B cell (primary cell): Measurements from ENCODE around the gene PDLIM5. TPM values are rescaled to one million over a fixed set of nuclear protein-coding genes. Genes with fewer than 3 reads are reported as not detected.

Experiments
- ATAC-seq: fragments of 200-7000 bp; cut with Tn5 transposase; one replicate; pipeline ENCODE4 v1.10.0; 2021; ENCODE audit warnings: low read depth, mild to moderate bottlenecking, moderate number of reproducible peaks, moderate library complexity
- CTCF ChIA-PET: fragments of 350-600 bp; sonication (Branson Sonifier 250); formaldehyde crosslinking; loops from one replicate; lab custom pipeline; 2021; ENCODE audit warnings: antibody characterized with exemption, inconsistent platforms; lab: Charles Lee
- POLR2A ChIA-PET: fragments of 350-600 bp; sonication (Branson Sonifier 250); formaldehyde crosslinking; loops from one replicate; lab custom pipeline; 2021; ENCODE audit warnings: antibody characterized with exemption; lab: Charles Lee
- DNase-seq: peaks from one replicate; pipeline ENCODE4 v3.0.0; 2013
- H2AFZ ChIP-seq: 2 replicates; pipeline ENCODE4 v1.6.1; 2012; ENCODE audit warnings: mild to moderate bottlenecking, low read depth, low read length; ENCODE audit not compliant: insufficient read depth, poor library complexity, severe bottlenecking
- H3K27ac ChIP-seq, 2 donors: 1 replicate in 1 of 2; 2 replicates in 1 of 2; pipeline ENCODE4 v1.5.1; 2012 to 2013; ENCODE audit warnings: low read length in 2 of 2, mild to moderate bottlenecking in 2 of 2, moderate library complexity in 1 of 2
- H3K27me3 ChIP-seq, 4 experiments: fragments of 200-600 bp in 1 of 4; sonication (generic) in 1 of 4; replicated peaks in 1 of 4; 1 replicate in 2 of 4; 2 replicates in 2 of 4; pipeline versions ENCODE4 v1.6.1 to v1.7.0; 2013 to 2016; ENCODE audit warnings: low read length in 3 of 4, mild to moderate bottlenecking in 2 of 4, mixed read lengths in 1 of 4, moderate library complexity in 1 of 4; ENCODE audit not compliant: insufficient read depth in 4 of 4, control insufficient read depth in 3 of 4; ENCODE audit errors: control extremely low read depth in 1 of 4
- H3K36me3 ChIP-seq, 2 experiments: replicated peaks in 1 of 2; 1 replicate in 1 of 2; 2 replicates in 1 of 2; pipeline versions ENCODE4 v1.6.1 to v1.7.1; 2013; ENCODE audit warnings: low read length in 1 of 2; ENCODE audit not compliant: insufficient read depth in 2 of 2, control insufficient read depth in 1 of 2; ENCODE audit errors: control extremely low read depth in 1 of 2, extremely low read depth in 1 of 2
- H3K4me1 ChIP-seq, 2 donors: fragments of 200-600 bp in 1 of 2; sonication (generic) in 1 of 2; 1 replicate in 1 of 2; 2 replicates in 1 of 2; pipeline versions ENCODE4 v1.5.1 to v1.6.1; 2013 to 2017; ENCODE audit warnings: low read length in 2 of 2; ENCODE audit not compliant: control insufficient read depth in 2 of 2, insufficient read depth in 2 of 2
- H3K4me2 ChIP-seq: replicated peaks from 2 replicates; pipeline ENCODE3; 2012; ENCODE audit warnings: mild to moderate bottlenecking, low read depth, low read length; ENCODE audit not compliant: poor library complexity, severe bottlenecking
- H3K4me3 ChIP-seq, 5 experiments: fragments of 200-600 bp in 1 of 5; sonication (generic) in 1 of 5; 1 replicate in 3 of 5; 2 replicates in 2 of 5; pipeline versions ENCODE4 v1.5.1 to v1.7.0; 2011 to 2016; ENCODE audit warnings: low read length in 4 of 5, mild to moderate bottlenecking in 4 of 5, low read depth in 2 of 5, control low read depth in 1 of 5, moderate library complexity in 1 of 5; ENCODE audit not compliant: insufficient read depth in 1 of 5; ENCODE audit errors: control extremely low read depth in 1 of 5, extremely low read depth in 1 of 5
- H3K79me2 ChIP-seq: fragments of 200-600 bp; sonication (generic); one replicate; pipeline ENCODE4 v1.6.0; 2016; ENCODE audit warnings: low read length; ENCODE audit not compliant: control insufficient read depth, insufficient read depth
- H3K9ac ChIP-seq: fragments of 200-600 bp; sonication (generic); 2 replicates; pipeline ENCODE4 v1.6.1; 2017; ENCODE audit warnings: mild to moderate bottlenecking, low read length, moderate library complexity
- H3K9me3 ChIP-seq, 3 donors: one replicate each; pipeline versions ENCODE4 v1.6.1 to v1.7.1; 2013; ENCODE audit warnings: low read length in 2 of 3; ENCODE audit not compliant: control insufficient read depth in 2 of 3, insufficient read depth in 1 of 3; ENCODE audit errors: control extremely low read depth in 1 of 3
- H4K20me1 ChIP-seq: 2 replicates; pipeline ENCODE4 v1.6.0; 2012; ENCODE audit warnings: mild to moderate bottlenecking, low read length; ENCODE audit not compliant: insufficient read depth, control insufficient read depth, poor library complexity, severe bottlenecking
- H3K27ac Mint-ChIP-seq: one replicate; pipeline ENCODE4 v1.8.0; 2021; ENCODE audit warnings: mixed read lengths
- H3K27me3 Mint-ChIP-seq: one replicate; pipeline ENCODE4 v1.8.0; 2021; ENCODE audit warnings: mixed read lengths
- H3K4me1 Mint-ChIP-seq: one replicate; pipeline ENCODE4 v1.8.0; 2021; ENCODE audit warnings: mixed read lengths
- H3K4me3 Mint-ChIP-seq: one replicate; pipeline ENCODE4 v1.8.0; 2021; ENCODE audit warnings: mixed read lengths
- H3K9me3 Mint-ChIP-seq: one replicate; pipeline ENCODE4 v1.8.0; 2022; ENCODE audit warnings: mixed read lengths; ENCODE audit not compliant: insufficient read depth
- EZH2 ChIP-seq: IDR thresholded peaks from 2 replicates; pipeline ENCODE4 v1.6.1; 2012; ENCODE audit warnings: borderline replicate concordance, low read depth, mild to moderate bottlenecking, moderate library complexity, low read length; ENCODE audit not compliant: insufficient read depth, poor library complexity, severe bottlenecking
- WGBS: methylation state at CpG from one replicate; pipeline ENCODE4 v1.1.5; 2013; ENCODE audit warnings: missing lambda C conversion rate; ENCODE audit not compliant: insufficient coverage; 5-methylcytosine and 5-hydroxymethylcytosine counted together
- intact Hi-C: fragments of 100-400 bp; cut with micrococcal nuclease; formaldehyde crosslinking; loops from one replicate; pipeline ENCODE4 v1.10.0; 2022
- polyA plus RNA-seq: library from polyadenylated mRNA; depleted of rRNA; stranded (reverse); fragments of >200 nt; gene quantifications from 2 replicates; pipeline ENCODE4 v1.2.3, GENCODE V29; 2012
- total RNA-seq, 2 donors: library from RNA; stranded (reverse); fragments of 120-200 nt in 1 of 2; gene quantifications; 1 replicate in 1 of 2; 2 replicates in 1 of 2; pipeline versions ENCODE4 v1.2.3 to v1.2.4, GENCODE V29; 2013 to 2022
- TF ChIP-seq, protein P1 (sequence below): fragments of 200-600 bp; IDR thresholded peaks from one replicate; pipeline ENCODE4 v1.8.0; 2022; ENCODE audit warnings: antibody characterized with exemption, mild to moderate bottlenecking

PDLIM5 gene
- total and polyA plus RNA-seq, 2 donors (not counting 1 experiment from before 2014, with no cell fraction given) = 24.0 to 30.2 TPM

DNA sequence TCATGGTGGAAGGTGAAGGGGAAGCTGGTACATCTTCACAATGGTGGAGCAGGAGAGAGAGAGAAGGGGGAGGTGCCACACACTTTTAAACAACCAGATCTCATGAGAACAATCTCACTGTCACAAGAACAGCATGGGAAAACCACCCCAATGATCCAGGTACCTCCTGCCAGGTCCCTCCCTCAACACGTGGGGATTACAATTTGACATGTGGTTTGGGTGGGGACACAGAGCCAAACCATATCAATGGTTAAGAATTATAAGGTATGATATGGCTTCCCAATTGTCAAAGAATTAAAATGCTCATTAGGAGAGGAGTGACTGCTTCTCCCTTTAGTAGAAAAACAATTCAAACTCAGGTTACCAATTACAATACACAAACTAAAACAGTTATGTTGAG lies 143.3 kb downstream of the PDLIM5 start:
- H3K4me1 ChIP-seq = no peaks in the 10 kb centered on the region
- H3K4me1 Mint-ChIP-seq = no peaks in the 10 kb centered on the region

DNA sequence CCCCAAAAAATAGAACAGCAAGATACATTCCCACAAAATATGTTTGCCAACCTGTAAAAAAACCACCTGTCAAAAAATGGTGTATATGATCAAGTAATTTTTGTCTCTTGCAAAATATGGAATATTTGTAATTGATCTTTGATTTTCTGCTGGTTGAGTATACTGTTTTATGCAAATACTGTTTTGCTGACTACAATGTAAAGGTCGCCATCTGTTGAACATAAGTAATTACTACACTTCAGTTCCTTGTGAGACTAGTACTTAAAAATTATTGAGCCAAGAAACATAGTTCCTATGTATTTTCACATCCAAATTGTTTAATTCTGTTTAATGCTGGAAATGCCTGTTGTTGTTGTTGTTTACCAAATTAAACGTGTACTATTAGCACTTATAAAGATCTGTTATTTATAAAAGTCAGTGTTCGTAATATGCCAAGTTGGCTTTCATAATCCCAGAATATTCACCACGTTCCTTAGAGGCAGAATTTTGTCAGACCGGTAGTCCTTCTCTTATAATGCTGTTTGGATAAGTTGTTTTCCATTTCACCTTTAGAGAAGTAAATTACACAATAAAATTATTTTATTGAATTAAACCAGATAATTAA lies 144.2 kb downstream of the PDLIM5 start:
- Histone ChIP-seq H3K27ac (no peak overlapping the region), H2AFZ (no peak overlapping the region), H3K9me3 (no peaks in the 10 kb centered on the region), H3K79me2 (no peaks in the 10 kb centered on the region), H3K36me3 (no peaks in the 10 kb centered on the region), H3K27me3 (no peaks in the 10 kb centered on the region), H3K4me1 (no peaks in the 10 kb centered on the region), H3K4me2 (no peak overlapping the region), H3K4me3 (no peak overlapping the region), H3K9ac (no peak overlapping the region), H4K20me1 (no peaks in the 10 kb centered on the region)
- POLR2A ChIA-PET = no interaction called here
- Mint-ChIP-seq H3K27me3 (no peaks in the 10 kb centered on the region), H3K27ac (no peak overlapping the region), H3K9me3 (no peaks in the 10 kb centered on the region), H3K4me3 (no peak overlapping the region), H3K4me1 (no peaks in the 10 kb centered on the region)
- CTCF ChIA-PET = interaction anchor here (1.0 kb wide), 1 partner anchor 188 kb away, joined by 8 read pairs; no protein-coding TSS in a partner anchor
- WGBS = no CpG with 5 or more reads among the region's 5 CpGs
- DNase-seq (peak; percentile 49), ATAC-seq (no peak)
- no peak for TF ChIP-seq EZH2
- TF ChIP-seq, protein P1, sequence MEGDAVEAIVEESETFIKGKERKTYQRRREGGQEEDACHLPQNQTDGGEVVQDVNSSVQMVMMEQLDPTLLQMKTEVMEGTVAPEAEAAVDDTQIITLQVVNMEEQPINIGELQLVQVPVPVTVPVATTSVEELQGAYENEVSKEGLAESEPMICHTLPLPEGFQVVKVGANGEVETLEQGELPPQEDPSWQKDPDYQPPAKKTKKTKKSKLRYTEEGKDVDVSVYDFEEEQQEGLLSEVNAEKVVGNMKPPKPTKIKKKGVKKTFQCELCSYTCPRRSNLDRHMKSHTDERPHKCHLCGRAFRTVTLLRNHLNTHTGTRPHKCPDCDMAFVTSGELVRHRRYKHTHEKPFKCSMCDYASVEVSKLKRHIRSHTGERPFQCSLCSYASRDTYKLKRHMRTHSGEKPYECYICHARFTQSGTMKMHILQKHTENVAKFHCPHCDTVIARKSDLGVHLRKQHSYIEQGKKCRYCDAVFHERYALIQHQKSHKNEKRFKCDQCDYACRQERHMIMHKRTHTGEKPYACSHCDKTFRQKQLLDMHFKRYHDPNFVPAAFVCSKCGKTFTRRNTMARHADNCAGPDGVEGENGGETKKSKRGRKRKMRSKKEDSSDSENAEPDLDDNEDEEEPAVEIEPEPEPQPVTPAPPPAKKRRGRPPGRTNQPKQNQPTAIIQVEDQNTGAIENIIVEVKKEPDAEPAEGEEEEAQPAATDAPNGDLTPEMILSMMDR = peak; percentile 84
- intact Hi-C loops = loop anchor here (1.0 kb wide), 1 partner anchor 190 kb away; no protein-coding TSS in a partner anchor

More for the DNA sequence above, 143.3 kb downstream of the PDLIM5 start:
- Histone ChIP-seq H3K79me2 (no peaks in the 10 kb centered on the region), H3K27ac (no peak overlapping the region), H3K27me3 (no peaks in the 10 kb centered on the region), H2AFZ (no peak overlapping the region), H3K9ac (no peak overlapping the region), H3K9me3 (no peaks in the 10 kb centered on the region), H3K4me2 (no peak overlapping the region), H3K4me3 (no peak overlapping the region), H4K20me1 (no peaks in the 10 kb centered on the region), H3K36me3 (no peaks in the 10 kb centered on the region)
- Mint-ChIP-seq H3K27ac (no peak overlapping the region), H3K27me3 (no peaks in the 10 kb centered on the region), H3K4me3 (no peak overlapping the region), H3K9me3 (no peaks in the 10 kb centered on the region)
- TF ChIP-seq EZH2 = no peak
- TF ChIP-seq, protein P1 = no peak
- ChIA-PET CTCF (interaction anchor here (1.0 kb wide), 1 partner anchor 187 kb away, joined by 8 read pairs; no protein-coding TSS in a partner anchor), POLR2A (no interaction called here)
- intact Hi-C loops = no loop called here
- no peak for DNase-seq
- no CpG with 5 or more reads among the region's 1 CpG for WGBS
- ATAC-seq = no peak
